GM12864 (cell line): ENCODE results near the gene POMT2.

Experiments
- DNase-seq: peaks from one replicate; pipeline ENCODE4 v3.0.0-alpha.2; 2011; ENCODE audit warnings: low read depth
- H3K4me3 ChIP-seq: 2 replicates; pipeline ENCODE4 v1.5.1; 2011; ENCODE audit warnings: mild to moderate bottlenecking, low read depth, low read length, control low read depth
- TF ChIP-seq, protein P1 (sequence below): IDR thresholded peaks from 2 replicates; pipeline ENCODE4 v1.5.1; 2011; ENCODE audit warnings: low read depth, mild to moderate bottlenecking, moderate library complexity, low read length, control low read depth, inconsistent platforms; ENCODE audit errors: missing control alignments

Gene POMT2

DNA sequence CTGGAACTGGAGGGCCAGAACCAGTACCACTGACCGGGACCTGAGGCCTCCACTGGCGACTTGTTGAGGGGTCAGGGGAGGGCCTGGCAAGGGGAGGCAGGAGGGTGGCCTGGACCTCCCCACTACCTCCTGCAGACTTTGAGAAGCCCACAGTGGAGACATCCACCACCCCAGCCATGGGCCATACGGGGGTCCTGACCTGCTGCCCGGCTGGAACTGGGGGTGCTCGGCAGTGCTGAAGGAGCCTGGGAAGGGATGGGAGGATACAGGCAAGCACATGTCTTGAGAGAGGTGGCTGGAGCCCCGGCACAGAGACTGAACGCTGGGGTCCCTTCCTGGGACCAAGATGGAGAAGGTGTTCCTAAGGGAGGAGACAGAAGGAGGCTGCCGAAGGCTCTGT, 64.0 kb downstream of the POMT2 start:
- no peak for DNase-seq
- TF ChIP-seq, protein P1, sequence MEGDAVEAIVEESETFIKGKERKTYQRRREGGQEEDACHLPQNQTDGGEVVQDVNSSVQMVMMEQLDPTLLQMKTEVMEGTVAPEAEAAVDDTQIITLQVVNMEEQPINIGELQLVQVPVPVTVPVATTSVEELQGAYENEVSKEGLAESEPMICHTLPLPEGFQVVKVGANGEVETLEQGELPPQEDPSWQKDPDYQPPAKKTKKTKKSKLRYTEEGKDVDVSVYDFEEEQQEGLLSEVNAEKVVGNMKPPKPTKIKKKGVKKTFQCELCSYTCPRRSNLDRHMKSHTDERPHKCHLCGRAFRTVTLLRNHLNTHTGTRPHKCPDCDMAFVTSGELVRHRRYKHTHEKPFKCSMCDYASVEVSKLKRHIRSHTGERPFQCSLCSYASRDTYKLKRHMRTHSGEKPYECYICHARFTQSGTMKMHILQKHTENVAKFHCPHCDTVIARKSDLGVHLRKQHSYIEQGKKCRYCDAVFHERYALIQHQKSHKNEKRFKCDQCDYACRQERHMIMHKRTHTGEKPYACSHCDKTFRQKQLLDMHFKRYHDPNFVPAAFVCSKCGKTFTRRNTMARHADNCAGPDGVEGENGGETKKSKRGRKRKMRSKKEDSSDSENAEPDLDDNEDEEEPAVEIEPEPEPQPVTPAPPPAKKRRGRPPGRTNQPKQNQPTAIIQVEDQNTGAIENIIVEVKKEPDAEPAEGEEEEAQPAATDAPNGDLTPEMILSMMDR = no peak
- no peak overlapping the region for H3K4me3 ChIP-seq

- DNase-seq = no peak
- no peak overlapping the region for H3K4me3 ChIP-seq
- TF ChIP-seq, protein P1 = no peak
Observed at GRCh38 chr14:77253333-77254190, 67.1 kb downstream of the POMT2 start.

- H3K4me3 ChIP-seq = no peak overlapping the region
- TF ChIP-seq, protein P1 = no peak
Observed at GRCh38 chr14:77251870-77252269, 68.8 kb downstream of the POMT2 start.

DNA sequence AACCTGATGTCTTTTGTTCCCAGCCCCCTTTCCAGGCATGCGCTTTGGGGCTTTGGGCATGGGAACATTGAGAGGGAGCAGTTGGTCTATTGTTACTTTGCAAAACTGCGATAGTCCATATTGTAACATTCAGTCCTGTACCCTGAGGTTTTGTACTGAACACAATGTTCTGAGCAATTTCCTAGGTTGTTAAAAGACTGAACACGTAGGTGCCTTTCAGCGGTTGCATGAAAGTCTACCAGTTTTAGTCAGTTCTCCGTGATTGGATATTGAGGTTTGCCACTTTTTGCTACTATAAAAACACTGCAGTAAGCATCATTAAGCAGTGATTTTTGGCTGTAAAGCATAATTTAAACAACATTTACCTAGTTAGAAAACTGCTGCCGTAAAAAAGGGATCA, 69.8 kb downstream of the POMT2 start:
- TF ChIP-seq, protein P1 = no peak
- DNase-seq = no peak
- no peak overlapping the region for H3K4me3 ChIP-seq

More at GRCh38 chr14:77251870-77252269, 68.8 kb downstream of the POMT2 start:
- no peak for DNase-seq

- TF ChIP-seq, protein P1 = no peak
- DNase-seq = no peak
- H3K4me3 ChIP-seq = no peak overlapping the region
Observed at GRCh38 chr14:77249286-77249685, 71.4 kb downstream of the POMT2 start.

- no peak overlapping the region for H3K4me3 ChIP-seq
- DNase-seq = no peak
- TF ChIP-seq, protein P1 = no peak
Observed at GRCh38 chr14:77248666-77249065, 72.0 kb downstream of the POMT2 start.

DNA sequence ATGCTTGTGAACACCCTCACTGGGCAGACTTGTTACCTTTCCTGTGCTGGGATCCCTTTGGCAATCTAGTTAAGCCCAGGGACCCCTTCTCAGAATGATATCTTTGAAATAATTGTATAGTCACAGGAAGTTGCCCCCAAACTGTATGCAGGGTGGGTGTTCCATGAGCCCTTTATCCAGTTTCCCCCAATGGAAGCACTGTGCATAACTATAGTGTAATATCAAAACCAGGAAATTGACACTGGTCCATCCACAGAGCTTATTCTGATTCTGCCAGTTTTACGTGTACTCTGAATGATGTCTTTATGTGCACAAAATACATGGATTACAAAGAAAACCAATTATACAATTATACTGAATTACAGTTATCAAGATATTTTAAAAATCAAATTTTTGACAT, 73.9 kb downstream of the POMT2 start:
- no peak overlapping the region for H3K4me3 ChIP-seq
- TF ChIP-seq, protein P1 = no peak
- DNase-seq = no peak
